NCI-H510A treated with DMSO at 0.1 percent for 48 hours (cell line): Measurements from ENCODE around the gene NMT2.

Experiments used
- DNase-seq: peaks from one replicate; lab custom pipeline; 2025; lab: John Stamatoyannopoulos, UW

NMT2 gene

GRCh38 chr10:15092855-15093408, 75.6 kb downstream of the NMT2 start:
- DNase-seq = no peak

- no peak for DNase-seq
Observed at GRCh38 chr10:15091418-15091817, 77.1 kb downstream of the NMT2 start.

- DNase-seq = peak; percentile 67
Observed at GRCh38 chr10:15088428-15089261, 79.8 kb downstream of the NMT2 start, which contains the start of gene ACBD7. Gene ACBD7 (minus strand): TSS chr10:15088776. CDS start chr10:15088728, 48 bp downstream.

- no peak for DNase-seq
Observed at GRCh38 chr10:15084502-15084922, 84.0 kb downstream of the NMT2 start.

- no peak for DNase-seq
Observed at GRCh38 chr10:15083674-15084501, 84.6 kb downstream of the NMT2 start.

GRCh38 chr10:15075421-15075820, 93.1 kb downstream of the NMT2 start:
- DNase-seq = no peak

- DNase-seq = no peak
Observed at GRCh38 chr10:15072358-15072757, 96.1 kb downstream of the NMT2 start.

GRCh38 chr10:15069230-15069629, 99.3 kb downstream of the NMT2 start:
- DNase-seq = no peak

GRCh38 chr10:15068802-15069201, 99.7 kb downstream of the NMT2 start:
- DNase-seq = no peak

- DNase-seq = no peak
Observed at GRCh38 chr10:15067154-15067553, 101.3 kb downstream of the NMT2 start.

GRCh38 chr10:15060638-15061037, 107.9 kb downstream of the NMT2 start:
- no peak for DNase-seq

GRCh38 chr10:15059914-15060313, 108.6 kb downstream of the NMT2 start:
- DNase-seq = no peak

GRCh38 chr10:15058689-15059088, 109.8 kb downstream of the NMT2 start:
- no peak for DNase-seq
